AG04449 (cell line): ENCODE measurements around the gene AP1G2.
"Not testable (repeated sequence)": the region's sequence is repeated elsewhere in the genome, so short reads cannot be mapped to it uniquely, and the experiment has no call there.

Source experiments
- CTCF ChIA-PET: fragments of 350-600 bp; formaldehyde crosslinking; extraction: SDS; loops from one replicate; lab custom pipeline; 2021; ENCODE audit warnings: antibody characterized with exemption; lab: Yijun Ruan, JAX
- POLR2A ChIA-PET: fragments of 400-600, 350-600 bp; formaldehyde crosslinking; extraction: SDS; loops from one replicate; lab custom pipeline; 2020; ENCODE audit warnings: antibody characterized with exemption, inconsistent platforms; lab: Yijun Ruan, JAX
- DNase-seq: peaks from one replicate; pipeline ENCODE4 v3.0.0-alpha.2; 2010; ENCODE audit warnings: low read depth, low spot score
- H3K4me3 ChIP-seq: 2 replicates; pipeline ENCODE4 v1.5.1; 2011; ENCODE audit warnings: low read depth, mild to moderate bottlenecking, control low read depth, low read length
- CTCF ChIP-seq: IDR thresholded peaks from one replicate; pipeline ENCODE4 v1.5.1; 2011; ENCODE audit warnings: mild to moderate bottlenecking, moderate library complexity, low read length, control low read depth, inconsistent platforms; ENCODE audit not compliant: insufficient read depth; ENCODE audit errors: missing control alignments

The AP1G2 gene

DNA sequence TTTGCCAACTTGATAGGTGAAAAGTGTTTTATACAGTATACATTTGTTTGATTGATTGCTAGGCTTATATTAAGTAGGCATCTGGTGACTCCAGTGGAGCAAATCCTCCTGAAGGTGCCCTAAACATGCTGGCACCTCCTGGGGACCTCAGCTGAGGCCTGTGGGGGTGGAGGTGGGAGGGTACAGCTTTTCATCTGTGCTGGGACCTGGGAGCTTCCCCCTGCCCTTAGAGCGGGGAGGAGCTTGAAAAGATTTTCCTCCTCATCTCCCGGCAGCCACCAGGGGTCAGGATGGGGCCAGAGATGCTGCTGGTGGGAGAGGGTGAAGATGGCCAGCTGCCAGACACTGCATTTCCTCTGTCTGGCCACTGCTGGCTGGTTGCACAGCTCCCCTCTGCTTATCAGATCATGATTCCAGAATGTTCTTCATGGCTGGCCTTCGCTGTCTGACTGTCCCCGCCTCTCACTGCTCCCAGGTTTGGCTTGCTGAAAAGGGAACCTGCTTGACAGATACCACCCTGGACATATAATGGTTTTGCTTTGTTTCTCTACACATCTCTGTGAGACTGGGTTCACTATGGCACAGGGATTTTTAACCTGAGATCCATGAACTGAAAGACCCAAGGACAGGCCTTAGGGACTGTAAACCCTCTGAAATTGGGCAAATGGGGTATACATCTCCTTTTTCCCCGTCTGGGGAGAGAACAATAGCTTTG, 21.4 kb upstream of the AP1G2 start:
- no peak overlapping the region for H3K4me3 ChIP-seq
- POLR2A ChIA-PET = interaction anchor here (0.6 kb wide), 1 partner anchor 323 kb away, joined by 3 read pairs; no protein-coding TSS in a partner anchor
- CTCF ChIA-PET = interaction anchor here (0.7 to 4.0 kb wide), 31 partner anchors 9 to 504 kb away, joined by 3 to 56 read pairs (median 5); partner anchors contain the start of genes AP1G2, DHRS4 and JPH4
- peak; percentile 44 for DNase-seq
- peak; percentile 96 for TF ChIP-seq CTCF

DNA sequence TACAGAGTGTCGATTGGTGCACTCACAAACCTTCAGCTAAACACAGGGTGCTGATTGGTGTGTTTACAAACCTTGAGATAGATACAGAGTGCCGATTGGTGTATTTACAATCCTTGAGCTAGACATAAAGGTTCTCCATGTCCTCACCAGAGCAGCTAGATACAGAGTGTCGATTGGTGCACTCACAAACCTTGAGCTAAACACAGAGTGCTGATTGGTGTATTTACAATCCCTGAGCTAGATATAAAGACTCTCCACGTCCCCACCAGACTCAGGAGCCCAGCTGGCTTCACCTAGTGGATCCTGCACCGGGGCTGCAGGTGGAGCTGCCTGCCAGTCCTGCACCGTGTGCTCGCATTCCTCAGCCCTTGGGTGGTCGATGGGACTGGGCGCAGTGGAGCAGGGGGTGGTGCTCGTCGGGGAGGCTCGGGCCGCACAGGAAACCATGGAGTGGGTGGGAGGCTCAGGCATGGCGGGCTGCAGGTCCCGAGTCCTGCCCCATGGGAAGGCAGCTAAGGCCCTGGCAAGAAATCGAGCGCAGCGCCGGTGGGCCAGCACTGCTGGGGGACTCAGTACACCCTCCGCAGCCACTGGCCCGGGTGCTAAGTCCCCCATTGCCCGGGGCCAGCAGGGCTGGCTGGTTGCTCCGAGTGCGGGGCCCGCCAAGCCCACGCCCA, 17.1 kb upstream of the AP1G2 start:
- CTCF ChIA-PET, DNase-seq, H3K4me3 ChIP-seq, POLR2A ChIA-PET: not testable (repeated sequence)

GRCh38 chr14:23583761-23584526, 16.4 kb upstream of the AP1G2 start:
- H3K4me3 ChIP-seq, POLR2A ChIA-PET, DNase-seq, CTCF ChIA-PET: not testable (repeated sequence)

- TF ChIP-seq CTCF = no peak
- H3K4me3 ChIP-seq = no peak overlapping the region
- DNase-seq = no peak
- ChIA-PET CTCF (interaction anchor here (0.8 to 2.4 kb wide), 2 partner anchors 20 to 82 kb away, joined by 3 to 5 read pairs; no protein-coding TSS in a partner anchor), POLR2A (no interaction called here)
Observed at GRCh38 chr14:23582906-23583760, 15.5 kb upstream of the AP1G2 start.

DNA sequence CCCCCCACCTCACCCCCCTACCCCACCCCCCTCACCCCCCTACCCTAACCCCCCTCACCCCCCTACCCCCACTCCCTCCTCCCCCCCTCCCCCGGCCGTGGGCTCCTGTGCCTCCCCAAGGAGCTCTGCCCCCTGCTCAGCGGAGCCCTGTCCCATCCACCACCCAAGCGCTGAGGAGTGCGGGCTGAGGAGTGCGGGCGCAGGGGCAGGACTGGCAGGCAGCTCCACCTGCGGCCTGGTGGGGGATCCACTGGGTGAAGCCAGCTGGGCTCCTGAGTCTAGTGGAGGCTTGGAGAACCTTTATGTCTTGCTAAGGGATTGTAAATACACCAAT, 13.3 kb upstream of the AP1G2 start:
- no peak for DNase-seq
- no peak for TF ChIP-seq CTCF
- no peak overlapping the region for H3K4me3 ChIP-seq
- POLR2A ChIA-PET = no interaction called here
- CTCF ChIA-PET = interaction anchor here (1.1 to 2.4 kb wide), 2 partner anchors 18 to 51 kb away, joined by 3 to 5 read pairs; no protein-coding TSS in a partner anchor

DNA sequence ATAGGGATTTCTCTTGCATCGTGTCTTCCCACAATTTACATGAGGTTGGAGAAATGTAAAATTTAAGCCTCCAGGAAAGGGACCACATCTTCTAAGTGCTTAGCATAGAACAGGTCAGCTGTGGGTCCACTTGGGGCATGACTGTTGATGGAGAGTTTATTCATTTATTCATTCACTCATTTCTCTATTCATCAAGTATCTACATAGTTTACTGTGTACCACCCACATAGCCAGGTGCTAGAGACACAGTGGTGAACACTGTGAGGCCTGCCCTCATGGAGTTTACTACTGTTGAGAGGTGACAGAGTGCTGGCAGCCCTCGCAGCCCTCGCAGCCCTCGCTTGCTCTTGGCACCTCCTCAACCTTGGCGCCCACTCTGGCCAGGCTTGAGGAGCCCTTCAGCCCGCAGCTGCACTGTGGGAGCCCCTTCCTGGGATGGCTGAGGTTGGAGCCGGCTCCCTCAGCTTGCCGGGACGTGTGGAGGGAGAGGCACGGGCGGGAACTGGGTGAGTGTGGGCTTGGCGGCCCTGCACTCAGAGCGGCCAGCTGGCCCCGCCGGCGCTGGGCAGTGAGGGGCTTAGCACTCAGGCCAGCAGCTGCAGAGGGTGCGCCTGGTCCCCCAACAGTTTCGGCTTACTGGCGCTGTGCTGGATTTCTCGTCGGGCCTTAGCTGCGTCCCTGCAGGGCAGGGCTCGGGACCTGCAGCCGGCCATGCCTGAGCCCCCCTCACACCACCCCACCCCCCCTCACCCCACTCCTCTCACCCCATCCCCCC, 12.7 kb upstream of the AP1G2 start:
- no peak for DNase-seq
- POLR2A ChIA-PET = no interaction called here
- no peak for TF ChIP-seq CTCF
- no peak overlapping the region for H3K4me3 ChIP-seq
- CTCF ChIA-PET = no interaction called here
